WTC11 (cell line): ENCODE results near the gene TTC39A. TPM values are rescaled to one million over a fixed set of nuclear protein-coding genes. Genes with fewer than 3 reads are reported as not detected.

Source experiments
- ATAC-seq: fragments of 200-7000 bp; cut with Tn5 transposase; 2 replicates; pipeline ENCODE4 v1.10.0; 2021; ENCODE audit warnings: mild to moderate bottlenecking, moderate library complexity
- CTCF ChIA-PET: fragments of 300-600 bp; sonication (Branson Sonifier 250); formaldehyde crosslinking; loops from one replicate; lab custom pipeline; 2021; ENCODE audit warnings: antibody characterized with exemption; lab: Charles Lee
- POLR2A ChIA-PET: fragments of 350-600 bp; sonication (Branson Sonifier 250); formaldehyde crosslinking; loops from one replicate; lab custom pipeline; 2021; ENCODE audit warnings: antibody characterized with exemption; lab: Charles Lee
- DNase-seq: peaks from one replicate; pipeline ENCODE4 v3.0.0; 2021; ENCODE audit warnings: low spot score
- H3K27ac Mint-ChIP-seq: 2 replicates; pipeline ENCODE4 v1.8.0; 2021; ENCODE audit warnings: mixed read lengths
- H3K27me3 Mint-ChIP-seq: 2 replicates; pipeline ENCODE4 v1.8.0; 2021; ENCODE audit warnings: low read depth, mild to moderate bottlenecking, moderate library complexity, mixed read lengths
- H3K36me3 Mint-ChIP-seq: 2 replicates; pipeline ENCODE4 v1.8.0; 2021; ENCODE audit warnings: mixed read lengths
- H3K4me1 Mint-ChIP-seq: 2 replicates; pipeline ENCODE4 v1.8.0; 2022; ENCODE audit warnings: mixed read lengths
- H3K4me3 Mint-ChIP-seq: 2 replicates; pipeline ENCODE4 v1.8.0; 2021; ENCODE audit warnings: mild to moderate bottlenecking, moderate library complexity, mixed read lengths
- H3K9me3 Mint-ChIP-seq: 2 replicates; pipeline ENCODE4 v1.8.0; 2021; ENCODE audit warnings: mixed read lengths
- AFF4 ChIP-seq: sonication (generic); formaldehyde crosslinking; IDR thresholded peaks from 2 replicates; pipeline ENCODE4 v1.8.1; 2023; ENCODE audit warnings: mild to moderate bottlenecking, missing genetic modification reagents, borderline replicate concordance
- CBFB ChIP-seq: sonication (generic); formaldehyde crosslinking; IDR thresholded peaks from 2 replicates; pipeline ENCODE4 v1.8.1; 2022; ENCODE audit warnings: mild to moderate bottlenecking, low read depth, missing genetic modification reagents
- ESRRA ChIP-seq: sonication (generic); formaldehyde crosslinking; IDR thresholded peaks from 2 replicates; pipeline ENCODE4 v1.8.1; 2022; ENCODE audit warnings: mild to moderate bottlenecking, missing genetic modification reagents, borderline replicate concordance
- GABPB1 ChIP-seq: sonication (generic); formaldehyde crosslinking; IDR thresholded peaks from 2 replicates; pipeline ENCODE4 v1.8.1; 2023; ENCODE audit warnings: mild to moderate bottlenecking, missing genetic modification reagents
- MLX ChIP-seq: sonication (generic); formaldehyde crosslinking; IDR thresholded peaks from 2 replicates; pipeline ENCODE4 v1.8.1; 2023; ENCODE audit warnings: mild to moderate bottlenecking, missing genetic modification reagents, moderate library complexity
- NR2C2 ChIP-seq: sonication (generic); formaldehyde crosslinking; IDR thresholded peaks from 2 replicates; pipeline ENCODE4 v1.8.0; 2022; ENCODE audit warnings: mild to moderate bottlenecking, missing genetic modification reagents
- PRRX2 ChIP-seq: fragments of 250-450 bp; sonication (Bioruptor Pico); IDR thresholded peaks from 2 replicates; pipeline ENCODE4 v1.8.0; 2021; ENCODE audit warnings: mild to moderate bottlenecking
- STAT6 ChIP-seq: sonication (generic); formaldehyde crosslinking; conservative IDR thresholded peaks from 2 replicates; pipeline ENCODE4 v1.8.1; 2023; ENCODE audit warnings: mild to moderate bottlenecking, low read depth, missing genetic modification reagents, moderate library complexity
- ZNF121 ChIP-seq: sonication (generic); formaldehyde crosslinking; IDR thresholded peaks from 2 replicates; pipeline ENCODE4 v1.8.0; 2023; ENCODE audit warnings: missing genetic modification reagents
- ZNF219 ChIP-seq: sonication (generic); formaldehyde crosslinking; IDR thresholded peaks from 2 replicates; pipeline ENCODE4 v1.8.0; 2023; ENCODE audit warnings: missing genetic modification reagents, mild to moderate bottlenecking, borderline replicate concordance
- ZNF232 ChIP-seq: sonication (generic); formaldehyde crosslinking; IDR thresholded peaks from 2 replicates; pipeline ENCODE4 v1.8.0; 2022; ENCODE audit warnings: mild to moderate bottlenecking, missing genetic modification reagents
- ZNF281 ChIP-seq: sonication (generic); formaldehyde crosslinking; IDR thresholded peaks from 2 replicates; pipeline ENCODE4 v1.8.0; 2023; ENCODE audit warnings: mild to moderate bottlenecking, missing genetic modification reagents
- total RNA-seq: library from RNA; stranded (reverse); gene quantifications from 3 replicates; pipeline ENCODE4 v1.2.3, GENCODE V29; 2021
- TF ChIP-seq, protein P1 (sequence below): sonication (generic); formaldehyde crosslinking; IDR thresholded peaks from 2 replicates; pipeline ENCODE4 v1.8.0; 2022; ENCODE audit warnings: mild to moderate bottlenecking, missing genetic modification reagents
- TF ChIP-seq, protein P2 (sequence below): sonication (generic); formaldehyde crosslinking; IDR thresholded peaks from 2 replicates; pipeline ENCODE4 v1.8.1; 2022; ENCODE audit warnings: low read depth, mild to moderate bottlenecking, moderate library complexity, missing genetic modification reagents, borderline replicate concordance
- TF ChIP-seq, protein P3 (sequence below): fragments of 250-450 bp; sonication (Bioruptor Pico); conservative IDR thresholded peaks from 2 replicates; pipeline ENCODE4 v1.9.0; 2021; ENCODE audit warnings: mild to moderate bottlenecking
- TF ChIP-seq, protein P4 (sequence below): sonication (generic); formaldehyde crosslinking; IDR thresholded peaks from 2 replicates; pipeline ENCODE4 v1.8.1; 2022; ENCODE audit warnings: mild to moderate bottlenecking, missing genetic modification reagents, moderate library complexity, borderline replicate concordance

TTC39A gene
- total RNA-seq, 1 experiment from 2014 or later: 3.4 TPM

- no peak overlapping the region for H3K4me3 Mint-ChIP-seq
- H3K36me3 Mint-ChIP-seq: peaks cover 20% of the 10 kb centered on the region
- H3K4me1 Mint-ChIP-seq: peaks cover 7% of the 10 kb centered on the region; the same call in 1 of the 2 replicates
- H3K27me3 Mint-ChIP-seq: no peaks in the 10 kb centered on the region
- ChIA-PET POLR2A (no interaction called here), CTCF (no interaction called here)
- DNase-seq (no peak), ATAC-seq (no peak)
- no peaks in the 10 kb centered on the region for H3K9me3 Mint-ChIP-seq
- H3K27ac Mint-ChIP-seq: no peak overlapping the region
- TF ChIP-seq PRRX2 (CRISPR knock-in tag): no peak
- TF ChIP-seq NR2C2 (CRISPR knock-in tag): no peak
- TF ChIP-seq ESRRA (CRISPR knock-in tag): no peak
- TF ChIP-seq ZNF219 (CRISPR knock-in tag): no peak
- TF ChIP-seq ZNF121: no peak
- TF ChIP-seq, protein P1, sequence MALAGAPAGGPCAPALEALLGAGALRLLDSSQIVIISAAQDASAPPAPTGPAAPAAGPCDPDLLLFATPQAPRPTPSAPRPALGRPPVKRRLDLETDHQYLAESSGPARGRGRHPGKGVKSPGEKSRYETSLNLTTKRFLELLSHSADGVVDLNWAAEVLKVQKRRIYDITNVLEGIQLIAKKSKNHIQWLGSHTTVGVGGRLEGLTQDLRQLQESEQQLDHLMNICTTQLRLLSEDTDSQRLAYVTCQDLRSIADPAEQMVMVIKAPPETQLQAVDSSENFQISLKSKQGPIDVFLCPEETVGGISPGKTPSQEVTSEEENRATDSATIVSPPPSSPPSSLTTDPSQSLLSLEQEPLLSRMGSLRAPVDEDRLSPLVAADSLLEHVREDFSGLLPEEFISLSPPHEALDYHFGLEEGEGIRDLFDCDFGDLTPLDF (CRISPR knock-in tag): no peak
- no peak for TF ChIP-seq GABPB1 (CRISPR knock-in tag)
- no peak for TF ChIP-seq STAT6 (CRISPR knock-in tag)
- no peak for TF ChIP-seq AFF4 (CRISPR knock-in tag)
- TF ChIP-seq, protein P2, sequence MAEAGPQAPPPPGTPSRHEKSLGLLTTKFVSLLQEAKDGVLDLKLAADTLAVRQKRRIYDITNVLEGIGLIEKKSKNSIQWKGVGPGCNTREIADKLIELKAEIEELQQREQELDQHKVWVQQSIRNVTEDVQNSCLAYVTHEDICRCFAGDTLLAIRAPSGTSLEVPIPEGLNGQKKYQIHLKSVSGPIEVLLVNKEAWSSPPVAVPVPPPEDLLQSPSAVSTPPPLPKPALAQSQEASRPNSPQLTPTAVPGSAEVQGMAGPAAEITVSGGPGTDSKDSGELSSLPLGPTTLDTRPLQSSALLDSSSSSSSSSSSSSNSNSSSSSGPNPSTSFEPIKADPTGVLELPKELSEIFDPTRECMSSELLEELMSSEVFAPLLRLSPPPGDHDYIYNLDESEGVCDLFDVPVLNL (CRISPR knock-in tag): no peak
- TF ChIP-seq, protein P3, sequence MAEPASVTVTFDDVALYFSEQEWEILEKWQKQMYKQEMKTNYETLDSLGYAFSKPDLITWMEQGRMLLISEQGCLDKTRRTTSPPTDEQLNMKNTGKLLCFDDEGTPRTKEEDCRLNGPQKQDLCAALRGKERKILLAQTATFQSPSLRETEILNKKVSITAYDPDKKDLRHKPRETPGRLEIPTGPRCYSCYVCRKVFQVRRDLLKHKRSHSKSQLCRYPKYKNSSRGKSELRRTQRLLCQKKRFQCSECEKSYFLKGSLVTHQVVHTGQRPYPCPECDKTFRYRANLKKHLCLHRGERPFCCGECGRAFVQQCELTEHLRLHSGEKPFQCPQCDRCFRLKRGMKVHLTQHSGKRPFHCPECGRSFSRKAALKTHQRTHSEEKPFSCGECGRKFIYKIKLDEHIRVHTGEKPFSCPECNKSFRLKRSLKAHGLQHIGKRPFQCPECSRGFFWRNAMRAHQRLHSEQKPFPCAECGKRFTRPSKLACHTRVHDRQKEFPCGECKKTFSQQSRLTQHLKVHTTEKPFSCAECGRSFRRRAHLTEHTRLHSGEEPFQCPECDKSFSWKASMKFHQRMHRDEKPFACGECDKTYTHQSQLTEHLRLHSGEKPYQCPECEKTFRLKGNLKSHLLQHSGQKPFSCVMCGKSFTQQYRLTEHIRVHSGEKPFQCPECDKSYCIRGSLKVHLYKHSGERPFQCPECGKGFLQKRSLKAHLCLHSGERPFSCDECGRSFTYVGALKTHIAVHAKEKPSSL (CRISPR knock-in tag): no peak
- TF ChIP-seq ZNF232 (CRISPR knock-in tag): no peak
- TF ChIP-seq MLX (CRISPR knock-in tag): no peak
- no peak for TF ChIP-seq CBFB
- no peak for TF ChIP-seq ZNF281 (CRISPR knock-in tag)
- TF ChIP-seq, protein P4, sequence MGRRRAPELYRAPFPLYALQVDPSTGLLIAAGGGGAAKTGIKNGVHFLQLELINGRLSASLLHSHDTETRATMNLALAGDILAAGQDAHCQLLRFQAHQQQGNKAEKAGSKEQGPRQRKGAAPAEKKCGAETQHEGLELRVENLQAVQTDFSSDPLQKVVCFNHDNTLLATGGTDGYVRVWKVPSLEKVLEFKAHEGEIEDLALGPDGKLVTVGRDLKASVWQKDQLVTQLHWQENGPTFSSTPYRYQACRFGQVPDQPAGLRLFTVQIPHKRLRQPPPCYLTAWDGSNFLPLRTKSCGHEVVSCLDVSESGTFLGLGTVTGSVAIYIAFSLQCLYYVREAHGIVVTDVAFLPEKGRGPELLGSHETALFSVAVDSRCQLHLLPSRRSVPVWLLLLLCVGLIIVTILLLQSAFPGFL (CRISPR knock-in tag): no peak
Measured at GRCh38 chr1:51270751-51271150, 59.6 kb downstream of the TTC39A start.
